Thoracic aorta (tissue), 2 donors: Measurements from ENCODE around the gene XAB2. TPM values are rescaled to one million over a fixed set of nuclear protein-coding genes. Genes with fewer than 3 reads are reported as not detected.

ENCODE experiments used
- ATAC-seq: fragments of 150-250 bp; one replicate; pipeline ENCODE4 v1.8.0; 2017; ENCODE audit warnings: low read depth; ENCODE audit not compliant: insufficient number of reproducible peaks, low FRiP score
- DNase-seq: peaks from one replicate; pipeline ENCODE4 v3.0.0-alpha.2; 2020; ENCODE audit warnings: low spot score
- H3K27ac ChIP-seq, 2 donors: fragments of 200-600 bp; sonication (generic); 1 replicate in 1 of 2; 2 replicates in 1 of 2; pipeline ENCODE4 v1.5.1; 2016; ENCODE audit warnings: mild to moderate bottlenecking in 2 of 2, moderate library complexity in 2 of 2
- H3K27me3 ChIP-seq: fragments of 200-600 bp; sonication (generic); replicated peaks from 2 replicates; pipeline ENCODE4 v1.6.0; 2016; ENCODE audit warnings: mild to moderate bottlenecking; ENCODE audit not compliant: insufficient read depth
- H3K36me3 ChIP-seq: fragments of 200-600 bp; sonication (generic); one replicate; pipeline ENCODE4 v1.5.1; 2016
- H3K4me1 ChIP-seq, 2 donors: fragments of 200-600 bp; sonication (generic); 1 replicate in 1 of 2; 2 replicates in 1 of 2; pipeline versions ENCODE4 v1.5.1 to v1.6.0; 2016; ENCODE audit warnings: low read depth in 2 of 2, mild to moderate bottlenecking in 1 of 2; ENCODE audit not compliant: control insufficient read depth in 1 of 2
- H3K4me3 ChIP-seq: fragments of 200-600 bp; sonication (generic); 2 replicates; pipeline ENCODE4 v1.5.1; 2016; ENCODE audit warnings: mild to moderate bottlenecking
- H3K9me3 ChIP-seq: fragments of 200-600 bp; sonication (generic); 2 replicates; pipeline ENCODE4 v1.5.1; 2016
- total RNA-seq, 2 donors: library from RNA; depleted of rRNA; stranded (reverse); fragments of >200 nt; gene quantifications; one replicate each; pipeline versions ENCODE4 v1.1.0 to v1.2.3, GENCODE V29; 2016
- TF ChIP-seq, protein P1 (sequence below): fragments of 200-600 bp; sonication (generic); IDR thresholded peaks from one replicate; pipeline ENCODE4 v1.5.1; 2019; ENCODE audit warnings: antibody characterized with exemption

Gene XAB2
- total RNA-seq, 2 donors from 2014 or later: 34.1 to 40.6 TPM

DNA sequence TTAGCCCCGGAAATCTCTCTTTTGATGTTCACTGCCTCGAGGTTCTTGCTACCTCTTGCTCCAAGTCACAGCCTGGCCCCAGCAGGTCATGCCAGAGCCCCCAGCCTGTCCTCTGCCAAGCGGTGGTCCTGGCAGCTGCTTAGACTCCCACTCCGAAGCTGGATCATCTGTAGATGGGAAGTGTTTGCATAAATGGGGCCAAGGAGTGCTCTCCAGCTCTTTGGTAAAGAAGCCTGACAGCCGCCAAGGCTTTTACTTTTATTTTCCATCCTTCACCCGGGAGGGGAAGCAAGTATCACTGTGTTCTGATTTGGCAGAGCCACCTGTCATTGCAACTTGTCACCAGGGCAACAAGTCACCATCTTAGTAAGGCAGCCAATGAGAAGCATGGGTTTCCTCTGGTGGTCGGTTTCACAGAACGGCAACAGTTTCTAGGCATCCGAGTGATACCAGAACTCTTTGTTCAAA lies 28.9 kb upstream of the XAB2 start:
- Histone ChIP-seq H3K4me3 (no peak overlapping the region), H3K4me1 (no peaks in the 10 kb centered on the region), H3K27me3 (no peaks in the 10 kb centered on the region), H3K36me3 (no peaks in the 10 kb centered on the region), H3K27ac (no peak overlapping the region), H3K9me3 (no peaks in the 10 kb centered on the region)
- ATAC-seq (no peak), DNase-seq (no peak)
- TF ChIP-seq, protein P1, sequence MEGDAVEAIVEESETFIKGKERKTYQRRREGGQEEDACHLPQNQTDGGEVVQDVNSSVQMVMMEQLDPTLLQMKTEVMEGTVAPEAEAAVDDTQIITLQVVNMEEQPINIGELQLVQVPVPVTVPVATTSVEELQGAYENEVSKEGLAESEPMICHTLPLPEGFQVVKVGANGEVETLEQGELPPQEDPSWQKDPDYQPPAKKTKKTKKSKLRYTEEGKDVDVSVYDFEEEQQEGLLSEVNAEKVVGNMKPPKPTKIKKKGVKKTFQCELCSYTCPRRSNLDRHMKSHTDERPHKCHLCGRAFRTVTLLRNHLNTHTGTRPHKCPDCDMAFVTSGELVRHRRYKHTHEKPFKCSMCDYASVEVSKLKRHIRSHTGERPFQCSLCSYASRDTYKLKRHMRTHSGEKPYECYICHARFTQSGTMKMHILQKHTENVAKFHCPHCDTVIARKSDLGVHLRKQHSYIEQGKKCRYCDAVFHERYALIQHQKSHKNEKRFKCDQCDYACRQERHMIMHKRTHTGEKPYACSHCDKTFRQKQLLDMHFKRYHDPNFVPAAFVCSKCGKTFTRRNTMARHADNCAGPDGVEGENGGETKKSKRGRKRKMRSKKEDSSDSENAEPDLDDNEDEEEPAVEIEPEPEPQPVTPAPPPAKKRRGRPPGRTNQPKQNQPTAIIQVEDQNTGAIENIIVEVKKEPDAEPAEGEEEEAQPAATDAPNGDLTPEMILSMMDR: no peak

DNA sequence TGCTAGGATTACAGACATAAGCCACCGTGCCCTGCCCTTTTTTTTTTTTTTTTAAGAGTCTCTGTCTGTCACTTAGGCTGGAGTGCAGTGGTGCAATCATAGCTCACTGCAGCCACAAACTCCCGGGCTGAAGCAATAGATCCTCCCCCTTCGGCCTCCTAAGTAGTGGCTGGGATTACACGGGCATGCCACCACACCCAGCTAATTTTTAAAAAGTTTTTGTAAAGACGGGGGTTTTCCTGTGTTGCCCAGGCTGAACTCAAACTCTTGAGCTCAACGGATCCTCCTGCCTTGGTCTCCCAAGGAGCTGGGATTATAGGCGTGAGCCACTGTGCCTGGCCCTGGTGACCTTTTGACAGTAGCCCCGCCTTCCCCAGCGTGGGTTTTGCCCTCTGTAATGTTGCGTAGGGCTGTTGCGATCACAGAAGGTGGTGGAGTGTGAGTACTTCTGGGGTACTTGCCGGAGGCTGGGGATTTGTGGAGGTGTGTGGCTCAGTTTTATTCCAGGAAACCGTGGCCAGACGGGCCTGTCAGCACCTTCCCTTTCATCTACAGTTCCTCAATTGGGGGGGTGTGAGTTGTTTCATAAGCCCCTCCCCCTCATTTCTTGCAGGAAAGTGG lies 27.9 kb upstream of the XAB2 start:
- no peak overlapping the region for H3K4me3 ChIP-seq
- no peaks in the 10 kb centered on the region for H3K27me3 ChIP-seq
- DNase-seq (no peak), ATAC-seq (no peak)
- peaks cover 0 to 3% of the 10 kb centered on the region in 2 donors for H3K4me1 ChIP-seq
- H3K9me3 ChIP-seq: no peaks in the 10 kb centered on the region
- no peaks in the 10 kb centered on the region for H3K36me3 ChIP-seq
- TF ChIP-seq, protein P1: no peak
- H3K27ac ChIP-seq: no peak overlapping the region

DNA sequence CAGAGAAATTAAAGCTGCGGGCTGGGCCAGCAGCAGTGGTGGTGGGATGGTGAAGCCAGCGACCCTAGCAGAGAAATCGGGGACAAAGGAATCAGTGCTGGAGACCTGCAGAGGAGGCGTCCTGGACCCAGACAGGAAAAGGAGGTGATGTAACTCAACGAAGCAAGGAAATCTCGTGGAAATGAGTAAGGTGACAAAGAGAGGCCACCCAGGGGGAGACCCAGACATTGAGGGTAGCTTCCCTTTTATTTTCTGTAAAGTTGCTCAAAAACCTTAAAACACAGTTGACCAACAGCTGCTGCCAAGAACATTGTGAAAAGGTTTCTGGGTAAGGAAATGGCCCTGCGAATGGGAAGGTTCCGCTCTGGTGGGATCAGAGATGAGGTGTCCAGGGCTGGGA lies 26.2 kb upstream of the XAB2 start:
- Histone ChIP-seq H3K4me3 (no peak overlapping the region), H3K27me3 (no peaks in the 10 kb centered on the region), H3K9me3 (no peaks in the 10 kb centered on the region), H3K27ac (no peak overlapping the region), H3K4me1 (peaks cover 0 to 5% of the 10 kb centered on the region in 2 donors), H3K36me3 (no peaks in the 10 kb centered on the region)
- TF ChIP-seq, protein P1: no peak
- ATAC-seq (no peak), DNase-seq (no peak)

DNA sequence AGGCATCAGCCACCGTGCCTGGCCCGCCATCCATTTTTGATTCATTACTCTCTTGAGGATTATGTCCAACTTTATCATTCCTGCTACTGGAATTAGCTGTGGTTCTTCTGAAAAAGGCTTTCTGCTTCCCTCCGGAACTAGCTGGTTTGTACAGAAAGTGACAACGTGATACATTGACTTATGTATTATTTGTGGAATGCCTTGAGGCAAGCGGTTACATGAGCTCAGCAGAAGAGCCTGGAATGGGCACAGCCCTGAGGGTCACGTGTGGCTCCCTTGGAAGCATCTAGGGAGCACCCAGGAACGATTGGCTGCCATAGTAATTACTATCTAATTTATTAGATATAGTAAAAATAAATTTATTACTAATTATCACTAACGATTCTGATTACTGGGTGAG lies 25.1 kb upstream of the XAB2 start:
- TF ChIP-seq, protein P1: no peak
- H3K9me3 ChIP-seq: no peaks in the 10 kb centered on the region
- no peaks in the 10 kb centered on the region for H3K36me3 ChIP-seq
- DNase-seq (no peak), ATAC-seq (no peak)
- H3K27ac ChIP-seq: no peak overlapping the region
- H3K4me3 ChIP-seq: no peak overlapping the region
- H3K27me3 ChIP-seq: no peaks in the 10 kb centered on the region
- peaks cover 0 to 5% of the 10 kb centered on the region in 2 donors for H3K4me1 ChIP-seq

DNA sequence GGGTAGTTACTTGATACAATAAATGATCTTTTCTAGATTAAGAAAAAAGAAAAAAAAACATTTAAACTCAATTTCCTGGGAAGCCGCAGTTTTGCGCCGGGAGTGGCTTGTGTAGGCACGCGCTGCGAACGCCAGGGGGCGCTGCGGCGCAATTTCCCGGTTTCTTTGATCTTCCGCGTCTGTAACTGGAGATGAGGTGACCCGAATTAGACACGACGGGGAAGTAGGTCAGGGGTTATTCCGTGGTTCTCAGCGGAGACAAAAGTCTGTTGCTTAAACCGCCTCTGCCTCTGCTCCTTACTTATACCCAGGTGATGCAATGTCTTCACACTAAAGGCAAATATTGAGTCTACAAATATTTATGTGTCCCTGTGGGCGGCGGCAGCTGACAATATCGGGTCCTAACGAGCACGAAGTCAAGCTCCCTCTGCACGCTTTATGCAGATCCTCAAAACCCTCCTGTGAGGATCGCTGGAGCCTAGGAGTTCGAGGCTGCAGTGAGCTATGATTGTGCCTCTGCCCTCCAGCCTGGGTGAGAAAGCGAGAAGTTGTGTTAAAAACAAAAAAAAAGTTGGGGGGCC lies 22.8 kb upstream of the XAB2 start:
- peak overlapping the region; percentile 49 for H3K4me3 ChIP-seq
- no peak for ATAC-seq
- peaks cover 0 to 5% of the 10 kb centered on the region in 2 donors for H3K4me1 ChIP-seq
- no peak overlapping the region for H3K27ac ChIP-seq
- no peak for DNase-seq
- no peaks in the 10 kb centered on the region for H3K27me3 ChIP-seq
- no peaks in the 10 kb centered on the region for H3K36me3 ChIP-seq
- TF ChIP-seq, protein P1: peak; percentile 94
- H3K9me3 ChIP-seq: no peaks in the 10 kb centered on the region
